HPDE6-E6E7 (cell line): ENCODE measurements around the gene ITGB8.

Experiments used
- DNase-seq: peaks from one replicate; pipeline ENCODE4 v3.0.0; 2011; ENCODE audit warnings: missing footprints; ENCODE audit errors: extremely low spot score

ITGB8 gene

DNA sequence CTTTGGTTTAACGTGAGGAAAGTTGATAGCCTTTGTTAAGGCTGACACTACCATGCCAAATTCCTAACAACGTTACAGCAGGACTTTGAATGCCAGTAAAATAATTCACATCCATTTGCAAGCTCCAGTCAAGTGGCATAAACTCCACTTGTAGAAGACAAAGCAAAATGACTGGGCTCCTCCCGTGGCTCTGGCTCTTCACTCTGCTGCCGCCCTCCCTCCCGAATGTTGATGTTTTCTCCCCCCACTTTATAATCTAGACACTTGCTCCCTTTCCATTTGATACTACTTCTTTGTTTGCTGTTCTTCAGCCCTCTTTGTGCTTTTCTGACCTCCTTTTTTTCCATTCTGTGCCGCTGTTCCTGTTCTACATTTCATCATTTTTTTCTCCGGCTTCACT lies 22.8 kb upstream of the ITGB8 start:
- DNase-seq, result no peak

DNA sequence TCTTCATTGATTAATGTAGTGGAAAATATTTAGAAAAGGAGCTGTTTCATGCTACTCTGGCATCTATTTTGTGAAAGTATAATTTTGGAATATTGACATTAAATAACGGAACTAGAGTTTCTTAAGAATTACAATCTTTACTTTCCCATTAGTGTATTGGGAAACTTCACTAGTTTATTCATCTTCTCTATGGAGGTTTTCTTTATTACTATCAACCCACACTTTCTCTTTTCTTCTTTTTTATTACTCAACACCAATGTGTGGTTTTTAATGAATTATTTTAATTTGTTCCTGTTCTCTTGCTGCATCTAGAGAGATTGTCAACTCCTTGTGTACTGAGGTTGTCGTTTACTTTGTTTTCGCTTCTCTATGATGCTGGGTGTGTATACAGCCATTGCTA lies 20.4 kb upstream of the ITGB8 start:
- no peak for DNase-seq

DNA sequence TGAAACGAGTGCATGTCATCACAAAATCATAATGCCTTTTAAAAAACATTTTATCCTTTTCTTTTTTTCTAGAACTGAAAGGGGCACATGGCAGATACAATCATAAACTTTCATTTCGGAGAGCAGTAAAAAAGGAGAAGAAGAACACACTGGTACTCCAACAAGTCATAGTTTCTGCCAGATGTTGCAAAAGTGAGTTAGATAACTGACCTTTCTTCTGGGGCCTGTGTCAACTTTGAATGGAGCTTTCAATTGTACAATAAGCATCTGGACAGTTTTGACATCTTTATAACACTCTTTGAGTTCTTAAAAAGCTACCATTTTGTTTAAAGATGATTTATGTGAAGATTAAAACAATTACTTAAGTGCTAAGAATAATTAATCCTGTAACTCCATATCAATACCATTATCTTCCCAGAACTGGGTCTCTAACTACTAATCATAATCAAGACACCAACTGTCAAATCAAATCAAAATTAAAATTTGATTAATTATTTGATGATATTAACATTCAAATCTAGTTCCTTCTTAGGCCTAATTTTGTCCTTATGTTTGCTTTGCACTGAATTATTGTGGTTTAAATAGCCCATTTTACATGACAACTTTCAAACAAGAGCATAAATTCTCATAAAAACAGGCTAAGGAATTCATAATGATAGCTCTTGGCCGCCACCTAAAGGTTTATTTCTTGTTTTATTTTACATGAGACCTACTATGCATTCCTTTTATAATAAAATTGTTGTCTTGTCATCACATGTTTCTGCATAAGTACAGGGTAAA lies 19.5 kb upstream of the ITGB8 start:
- DNase-seq, result no peak

DNA sequence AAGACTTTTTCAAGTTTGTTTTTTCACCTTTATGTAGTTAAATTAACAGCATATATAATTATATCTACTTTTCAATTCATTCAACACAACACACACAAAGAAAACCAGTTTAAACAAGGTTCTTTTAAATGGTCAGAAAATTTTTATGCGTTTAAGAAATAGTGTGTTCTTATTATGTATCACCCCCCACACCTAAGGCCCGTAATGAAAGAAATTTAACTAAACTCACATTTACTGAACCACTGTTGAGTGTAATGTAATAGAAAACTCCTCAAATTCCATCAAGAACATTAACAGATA lies 19.0 kb upstream of the ITGB8 start:
- no peak for DNase-seq

DNA sequence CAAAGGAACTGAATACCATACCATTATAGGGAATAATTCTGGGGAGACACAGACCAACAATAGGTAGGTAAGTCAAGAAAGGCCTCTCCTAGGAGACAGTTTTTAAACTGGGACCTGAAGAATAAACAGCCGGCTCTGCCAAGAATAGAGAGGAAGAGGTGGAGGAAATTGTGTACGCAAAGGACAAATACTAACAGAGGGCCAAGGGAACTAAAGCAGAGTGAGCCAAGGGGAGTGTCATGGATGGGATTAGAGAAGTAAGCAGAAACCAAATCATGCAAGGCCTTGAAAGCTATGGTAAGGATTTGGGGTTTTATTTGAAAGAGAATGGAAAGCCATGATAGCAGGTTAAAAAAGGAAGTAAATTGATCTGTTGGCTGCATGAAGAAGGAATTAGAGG lies 18.1 kb upstream of the ITGB8 start:
- no peak for DNase-seq

DNA sequence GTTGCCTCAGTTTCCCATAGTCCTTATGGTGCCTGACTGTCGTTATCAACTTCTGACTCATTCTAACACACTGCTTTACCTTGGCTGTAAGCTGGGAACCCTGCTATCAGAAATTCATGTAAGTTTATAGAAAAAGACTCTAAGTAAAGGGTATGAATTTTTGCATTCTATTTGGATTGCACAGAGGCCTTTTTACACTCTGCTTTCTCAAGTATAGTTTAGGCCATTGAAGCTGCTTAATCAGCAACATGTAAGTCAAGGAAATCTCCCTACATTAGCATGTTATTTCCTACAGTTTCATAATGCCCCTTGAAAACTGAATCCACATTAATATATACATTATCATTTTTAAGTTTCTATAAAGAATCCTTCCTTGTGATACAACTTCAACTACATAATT lies 17.1 kb upstream of the ITGB8 start:
- no peak for DNase-seq

DNA sequence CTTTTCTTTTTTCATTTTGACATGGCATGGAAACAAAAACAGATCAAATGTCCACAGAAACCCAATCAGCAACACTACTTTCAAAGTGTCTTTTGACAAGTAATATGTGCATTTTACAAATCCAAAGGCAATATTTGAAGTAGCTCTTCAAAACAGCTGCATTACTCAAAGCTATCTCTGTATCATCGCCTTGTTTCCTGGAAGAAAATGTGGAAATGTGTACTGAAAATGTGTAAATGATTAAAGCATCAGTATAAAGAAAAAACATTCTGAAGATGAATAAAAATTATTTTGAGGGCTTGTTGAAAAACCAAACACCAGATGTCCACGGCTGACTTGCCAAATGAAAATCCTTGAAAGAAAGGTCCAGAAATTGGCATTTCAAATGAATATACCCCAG lies 16.5 kb upstream of the ITGB8 start:
- no peak for DNase-seq

DNA sequence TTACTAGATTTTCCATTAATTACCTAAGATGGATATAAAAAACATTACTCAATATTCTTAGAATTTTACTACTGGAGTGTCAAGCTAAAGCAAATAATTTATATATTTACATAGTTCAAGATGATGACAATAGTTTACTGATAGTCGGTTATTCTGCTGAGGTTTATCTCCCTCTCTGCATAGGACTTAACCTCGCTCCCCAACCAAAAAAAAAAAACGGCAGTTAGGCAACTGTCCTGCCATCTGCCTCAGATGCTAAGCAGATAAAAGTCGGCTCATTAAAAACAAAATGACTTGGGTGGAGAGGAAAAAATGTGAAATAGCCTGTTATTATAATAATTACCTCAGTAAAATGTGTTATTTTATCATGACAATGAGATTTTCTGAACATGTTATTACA lies 14.0 kb upstream of the ITGB8 start:
- no peak for DNase-seq

DNA sequence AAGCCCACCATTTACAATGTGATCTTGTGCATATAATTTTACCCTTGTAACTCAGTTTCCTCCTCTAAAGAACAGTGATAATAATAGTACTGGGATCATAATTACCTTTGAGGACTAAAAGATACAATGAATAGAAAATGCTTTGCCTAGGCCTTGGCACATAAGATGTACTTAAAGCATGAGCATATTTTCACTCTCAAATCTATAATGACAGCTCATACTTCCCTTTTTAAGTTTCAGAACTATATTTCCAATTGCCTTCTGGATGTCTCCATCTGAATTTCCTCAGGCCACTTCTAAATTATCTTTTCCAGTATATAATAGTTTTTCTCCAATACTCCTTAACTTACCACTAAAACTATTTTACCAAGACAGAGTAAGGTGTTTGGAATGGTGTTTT lies 13.3 kb upstream of the ITGB8 start:
- DNase-seq, result no peak

DNA sequence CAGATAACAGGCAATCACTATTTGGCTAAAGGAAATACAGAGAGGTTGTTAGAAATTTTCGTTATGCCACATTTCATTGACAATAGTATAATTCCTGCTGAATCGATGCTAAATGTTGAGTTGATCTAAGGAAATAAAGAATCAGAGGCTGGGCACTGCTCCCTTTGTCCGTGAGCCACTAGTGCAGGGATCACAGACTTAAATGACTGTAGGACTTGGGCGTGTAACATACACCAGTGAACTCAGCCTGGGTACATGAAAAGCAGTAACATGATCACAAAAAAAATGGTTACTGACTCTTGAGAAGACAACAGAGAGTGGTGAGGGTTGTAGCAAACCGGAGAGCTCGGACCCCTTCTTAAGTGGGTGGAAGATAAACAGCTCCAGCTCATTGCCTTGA lies 11.8 kb upstream of the ITGB8 start:
- no peak for DNase-seq

DNA sequence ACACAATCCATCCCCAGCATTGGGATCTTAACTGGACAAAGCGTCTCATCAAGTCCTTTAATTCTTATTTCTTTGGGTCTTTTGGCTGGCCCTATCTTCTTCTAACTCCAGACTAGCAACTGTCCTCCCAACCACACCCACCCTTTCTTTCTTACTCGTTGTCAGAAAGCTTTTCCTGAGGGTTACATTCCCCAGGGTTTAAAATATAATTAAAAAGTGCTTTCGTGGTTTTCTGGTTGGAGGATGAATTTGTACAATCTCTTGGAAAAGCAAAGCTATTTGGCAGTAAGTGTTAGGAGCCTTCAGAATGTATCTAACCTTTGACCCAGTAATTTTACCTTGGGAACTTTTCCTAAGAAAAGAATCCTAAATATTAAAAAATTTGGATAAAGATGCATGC lies 10.4 kb upstream of the ITGB8 start:
- no peak for DNase-seq

DNA sequence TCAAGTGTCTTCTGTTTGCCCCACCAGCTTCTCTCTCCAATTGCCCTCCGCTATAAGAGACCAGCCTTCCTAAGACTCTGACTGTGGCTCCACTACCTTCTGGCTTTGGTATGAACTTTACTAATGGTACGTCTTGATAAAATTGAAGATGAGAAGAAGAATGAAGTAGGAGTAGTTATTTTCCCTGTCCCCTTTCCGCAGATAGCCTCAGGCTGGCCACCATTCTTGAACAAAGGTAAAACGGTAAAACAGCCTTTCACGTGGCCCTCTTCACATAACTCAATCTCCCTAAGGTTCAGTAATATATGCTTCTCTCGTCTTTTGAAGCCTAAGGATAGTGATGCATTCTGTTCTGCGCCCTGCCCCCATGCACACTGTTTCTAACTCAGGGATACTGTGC lies 9.9 kb upstream of the ITGB8 start:
- no peak for DNase-seq

DNA sequence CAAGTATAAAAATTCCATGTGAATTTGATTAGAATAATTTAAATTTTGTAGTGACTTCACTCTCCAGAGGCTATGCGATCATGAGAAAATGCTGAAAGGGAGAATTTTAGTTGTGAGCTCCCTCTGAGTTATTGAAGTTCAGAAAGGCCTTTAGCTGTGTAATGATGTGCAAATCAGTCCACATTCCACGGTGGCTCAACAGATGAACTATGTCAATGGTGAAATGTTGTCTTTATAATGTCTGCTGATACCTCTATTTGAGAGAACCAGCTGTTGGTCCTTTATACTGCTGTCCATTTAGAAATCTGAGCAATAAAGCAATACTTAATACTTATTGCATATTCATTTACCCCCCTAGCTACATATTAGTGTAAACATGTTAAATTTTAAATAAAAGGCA lies 7.1 kb upstream of the ITGB8 start:
- no peak for DNase-seq

DNA sequence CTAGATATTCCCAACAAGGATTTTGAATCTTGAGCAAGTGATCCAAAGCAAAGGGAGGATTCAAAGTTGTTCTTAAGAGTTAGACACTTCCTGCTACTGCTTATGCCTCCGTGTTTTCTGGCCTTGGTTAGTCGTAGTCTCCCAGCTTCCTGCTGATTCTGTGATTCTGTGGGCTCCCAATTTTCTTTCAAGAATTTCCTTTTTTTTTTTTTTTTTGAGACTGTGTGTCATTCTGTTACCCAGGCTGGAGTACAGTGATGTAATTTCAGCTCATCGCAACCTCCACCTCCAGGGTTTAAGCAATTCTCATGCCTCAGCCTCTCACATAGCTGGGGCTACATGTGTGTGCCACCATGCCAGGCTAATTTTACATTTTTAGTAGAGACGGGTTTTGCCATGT lies 4.4 kb upstream of the ITGB8 start:
- no peak for DNase-seq

DNA sequence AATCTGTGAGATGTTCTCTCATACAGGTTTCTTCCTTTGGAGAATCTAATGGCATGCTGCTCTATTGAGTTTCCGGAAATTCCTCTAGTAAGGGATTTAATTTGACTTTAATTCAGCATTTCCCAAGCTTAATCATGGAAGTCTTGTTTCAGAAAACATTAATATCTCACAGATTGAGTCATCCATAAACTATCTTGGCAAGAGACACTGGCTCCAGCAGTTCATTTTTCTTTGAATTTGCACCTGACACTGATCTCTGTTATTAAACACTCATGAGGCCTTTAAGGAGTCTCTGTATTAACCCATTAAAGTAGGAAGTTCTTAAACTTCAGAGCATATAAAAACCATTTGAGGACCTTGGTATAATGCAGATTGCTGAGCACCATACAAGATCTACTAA lies 3.6 kb upstream of the ITGB8 start:
- no peak for DNase-seq

DNA sequence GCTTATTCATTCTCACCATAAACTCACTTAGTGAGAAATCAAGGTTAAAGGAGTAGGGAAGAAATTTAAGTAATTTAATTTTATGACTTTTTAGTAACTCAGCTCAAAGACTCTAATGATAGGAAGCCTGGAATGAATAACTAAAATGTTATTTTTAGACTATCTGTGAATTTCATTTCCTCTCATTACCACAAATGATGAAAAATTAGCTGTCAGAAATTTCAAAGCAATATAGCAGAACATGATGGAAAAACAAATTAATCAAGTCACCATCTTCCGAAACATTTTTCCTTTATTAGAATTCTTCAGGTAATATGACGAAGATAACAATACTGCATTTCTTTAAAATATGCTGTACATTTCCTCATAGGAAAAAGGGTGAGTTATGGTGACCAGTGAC lies 2.7 kb upstream of the ITGB8 start:
- no peak for DNase-seq

DNA sequence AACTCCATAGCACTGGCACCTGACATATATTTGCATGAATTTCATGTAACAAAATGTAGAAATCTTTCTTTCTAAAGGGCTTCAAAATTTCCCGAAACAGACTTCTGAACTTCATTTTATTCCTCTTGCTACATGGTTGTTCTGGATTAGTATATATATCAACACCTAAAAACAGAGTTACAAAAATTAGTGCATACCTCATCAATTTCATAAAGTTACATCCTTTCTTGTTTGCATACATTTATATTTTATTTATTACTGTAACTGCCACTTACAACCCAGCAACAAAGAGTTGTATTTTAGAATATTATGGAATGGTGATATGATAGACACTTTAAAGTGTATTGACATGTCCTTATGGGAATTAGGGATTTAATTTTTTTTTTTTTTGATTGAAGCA lies 2.0 kb upstream of the ITGB8 start:
- DNase-seq, result no peak

DNA sequence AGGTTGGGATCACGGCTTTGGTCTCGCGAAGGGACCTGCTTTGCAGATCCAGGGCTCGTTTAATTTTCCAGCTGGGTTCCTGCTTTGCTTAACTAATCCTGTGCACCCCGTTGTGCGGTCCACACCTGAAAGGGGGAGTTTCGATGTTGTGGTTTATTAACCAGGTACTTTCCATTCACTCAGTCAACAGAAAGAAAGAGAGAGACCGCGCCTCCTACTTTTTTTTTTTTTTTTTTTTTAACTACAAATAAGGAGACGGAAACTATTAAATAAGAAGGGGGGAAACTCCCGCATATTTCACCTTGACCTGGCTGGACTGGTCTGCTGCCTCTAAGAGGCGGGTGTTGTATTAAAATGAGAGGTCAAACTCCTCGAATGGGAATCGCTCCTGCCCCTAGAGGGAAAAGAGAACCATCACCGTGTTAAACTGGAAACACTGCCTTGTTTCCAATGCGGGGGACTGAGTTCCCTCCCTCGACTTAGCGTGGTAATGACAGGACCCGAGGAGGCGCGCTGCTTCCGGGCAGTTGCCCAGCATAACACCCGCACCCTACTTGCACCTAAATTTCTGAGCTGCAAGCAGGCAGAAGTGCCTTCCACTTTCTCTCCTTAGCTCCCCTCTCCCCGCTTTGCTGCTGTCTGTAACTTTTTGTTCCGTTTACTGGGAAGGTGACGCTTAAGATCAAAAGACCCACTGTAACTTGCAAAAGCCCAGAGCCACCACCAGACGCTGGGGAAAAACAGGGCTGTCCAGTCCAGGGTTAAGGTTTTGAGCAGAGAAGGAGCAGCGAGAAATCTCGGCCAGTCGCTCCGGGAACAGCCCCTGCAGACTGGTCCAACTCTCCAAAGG lies 1.1 kb upstream of the ITGB8 start:
- peak; percentile 57 for DNase-seq

DNA sequence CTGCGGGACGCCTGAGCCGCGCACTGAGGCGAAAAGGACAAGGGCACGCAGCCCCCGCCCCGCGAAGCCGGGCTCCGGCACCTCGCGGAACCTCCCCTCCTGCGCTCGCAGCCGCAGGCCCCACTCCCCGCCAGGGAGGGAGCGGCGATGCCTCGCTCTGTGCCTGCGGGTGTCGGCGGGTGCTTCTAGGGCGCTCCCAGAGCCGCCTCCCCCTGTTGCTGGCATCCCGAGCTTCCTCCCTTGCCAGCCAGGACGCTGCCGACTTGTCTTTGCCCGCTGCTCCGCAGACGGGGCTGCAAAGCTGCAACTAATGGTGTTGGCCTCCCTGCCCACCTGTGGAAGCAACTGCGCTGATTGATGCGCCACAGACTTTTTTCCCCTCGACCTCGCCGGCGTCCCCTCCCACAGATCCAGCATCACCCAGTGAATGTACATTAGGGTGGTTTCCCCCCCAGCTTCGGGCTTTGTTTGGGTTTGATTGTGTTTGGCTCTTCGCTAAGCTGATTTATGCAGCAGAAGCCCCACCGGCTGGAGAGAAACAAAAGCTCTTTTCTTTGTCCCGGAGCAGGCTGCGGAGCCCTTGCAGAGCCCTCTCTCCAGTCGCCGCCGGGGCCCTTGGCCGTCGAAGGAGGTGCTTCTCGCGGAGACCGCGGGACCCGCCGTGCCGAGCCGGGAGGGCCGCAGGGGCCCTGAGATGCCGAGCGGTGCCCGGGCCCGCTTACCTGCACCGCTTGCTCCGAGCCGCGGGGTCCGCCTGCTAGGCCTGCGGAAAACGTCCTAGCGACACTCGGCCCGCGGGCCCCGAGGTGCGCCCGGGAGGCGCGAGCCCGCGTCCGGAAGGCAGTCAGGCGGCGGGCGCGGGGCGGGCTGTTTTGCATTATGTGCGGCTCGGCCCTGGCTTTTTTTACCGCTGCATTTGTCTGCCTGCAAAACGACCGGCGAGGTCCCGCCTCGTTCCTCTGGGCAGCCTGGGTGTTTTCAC lies 519 bp downstream of the ITGB8 start:
- DNase-seq, result no peak

DNA sequence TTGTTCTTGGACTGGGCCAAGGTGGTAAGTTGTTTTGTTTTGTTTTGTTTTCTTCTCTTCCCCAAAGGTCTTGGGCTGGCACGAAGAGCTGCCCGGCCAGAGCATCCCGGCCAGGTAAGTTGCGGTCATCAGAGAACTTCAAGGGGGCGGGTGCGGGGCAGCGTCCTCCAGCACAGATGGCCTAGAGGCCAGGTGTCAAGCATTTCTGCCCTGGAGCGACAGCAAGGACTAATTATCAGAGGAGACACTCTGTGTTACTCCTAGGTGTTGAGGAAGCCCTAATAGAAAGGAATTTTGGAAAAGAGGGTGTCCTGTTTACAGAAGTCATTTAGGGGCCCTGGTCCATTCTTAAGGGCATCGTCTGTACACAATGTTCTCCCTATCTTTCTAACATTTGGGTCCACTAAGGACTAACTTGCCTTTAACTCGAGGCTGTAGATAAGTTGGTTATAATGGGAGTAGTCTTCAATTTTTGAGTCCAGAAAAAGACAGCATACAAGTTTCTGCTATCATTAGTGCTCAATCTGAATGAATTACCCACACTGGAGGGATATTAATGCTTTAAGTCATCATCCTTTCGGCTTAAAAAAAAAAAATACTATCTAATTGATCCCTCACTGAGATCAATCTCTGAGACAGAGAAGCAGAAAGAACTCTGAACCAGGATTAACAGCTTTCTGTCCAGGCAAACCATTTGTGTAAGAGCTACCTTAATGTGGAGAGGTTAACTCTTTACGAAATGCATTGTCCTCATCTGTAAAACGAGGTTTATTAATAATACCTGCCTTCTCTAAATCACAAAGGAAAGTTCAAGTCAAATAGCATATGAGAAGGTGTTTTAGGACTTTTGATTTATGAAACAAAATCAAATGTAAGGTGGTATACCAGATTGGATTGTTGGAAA lies 1.5 kb downstream of the ITGB8 start:
- DNase-seq, result no peak

DNA sequence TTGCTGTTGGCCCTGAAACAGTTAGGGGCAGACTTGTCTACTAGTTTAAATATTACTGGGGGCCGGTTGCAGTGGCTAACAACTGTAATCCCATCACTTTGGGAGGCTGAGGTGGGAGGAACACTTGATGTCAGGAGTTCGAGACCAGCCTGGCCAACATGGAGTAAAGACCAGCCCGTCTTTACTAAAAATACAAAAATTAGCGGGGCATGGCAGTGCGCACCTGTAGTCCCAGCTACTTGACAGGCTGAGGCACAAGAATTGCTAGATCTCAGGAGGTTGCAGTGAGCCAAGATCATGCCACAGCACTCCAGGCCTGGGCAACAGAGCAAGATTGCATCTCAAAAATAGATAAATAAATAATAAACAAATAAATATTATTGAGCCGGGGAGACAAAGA lies 7.6 kb downstream of the ITGB8 start:
- no peak for DNase-seq
